ENCODE measurements around the gene ANKRD2.
"Not testable (repeated sequence)": the region's sequence is repeated elsewhere in the genome, so short reads cannot be mapped to it uniquely, and the experiment has no call there.

The ANKRD2 gene

GRCh38 chr10:97555541-97555940, 17.0 kb upstream of the ANKRD2 start:
- H3K9ac ChIP-seq (ENCODE audit: low read depth in 1 of 2, low read length in 2 of 2); H3K4me3 ChIP-seq (ENCODE audit: low read length in 2 of 2); H3K9me3 ChIP-seq (ENCODE audit: control insufficient read depth in 2 of 2, low read length in 2 of 2); H3K36me3 ChIP-seq (ENCODE audit: control insufficient read depth in 2 of 2, insufficient read depth in 2 of 2, low read length in 2 of 2); H3K27ac ChIP-seq (ENCODE audit: low read depth in 2 of 2, low read length in 2 of 2); H3K4me1 ChIP-seq (ENCODE audit: control insufficient read depth in 2 of 2, insufficient read depth in 2 of 2, low read length in 2 of 2); H3K27me3 ChIP-seq (ENCODE audit: control insufficient read depth in 2 of 2, insufficient read depth in 2 of 2, low read length in 2 of 2): not testable (repeated sequence)

GRCh38 chr10:97560731-97561381, 11.7 kb upstream of the ANKRD2 start:
- H3K27me3 ChIP-seq (ENCODE audit: control insufficient read depth in 2 of 2, insufficient read depth in 2 of 2, low read length in 2 of 2); H3K36me3 ChIP-seq (ENCODE audit: control insufficient read depth in 2 of 2, insufficient read depth in 2 of 2, low read length in 2 of 2); H3K9ac ChIP-seq (ENCODE audit: low read depth in 1 of 2, low read length in 2 of 2); H3K9me3 ChIP-seq (ENCODE audit: control insufficient read depth in 2 of 2, low read length in 2 of 2); H3K4me3 ChIP-seq (ENCODE audit: low read length in 2 of 2); H3K4me1 ChIP-seq (ENCODE audit: control insufficient read depth in 2 of 2, insufficient read depth in 2 of 2, low read length in 2 of 2); H3K27ac ChIP-seq (ENCODE audit: low read depth in 2 of 2, low read length in 2 of 2): not testable (repeated sequence)

GRCh38 chr10:97561386-97562077, 11.0 kb upstream of the ANKRD2 start:
- H3K36me3 ChIP-seq (ENCODE audit: control insufficient read depth in 2 of 2, insufficient read depth in 2 of 2, low read length in 2 of 2); H3K4me3 ChIP-seq (ENCODE audit: low read length in 2 of 2); H3K4me1 ChIP-seq (ENCODE audit: control insufficient read depth in 2 of 2, insufficient read depth in 2 of 2, low read length in 2 of 2); H3K9ac ChIP-seq (ENCODE audit: low read depth in 1 of 2, low read length in 2 of 2); H3K9me3 ChIP-seq (ENCODE audit: control insufficient read depth in 2 of 2, low read length in 2 of 2); H3K27ac ChIP-seq (ENCODE audit: low read depth in 2 of 2, low read length in 2 of 2); H3K27me3 ChIP-seq (ENCODE audit: control insufficient read depth in 2 of 2, insufficient read depth in 2 of 2, low read length in 2 of 2): not testable (repeated sequence)

GRCh38 chr10:97562329-97562728, 10.2 kb upstream of the ANKRD2 start:
- H3K27ac ChIP-seq (ENCODE audit: low read depth in 2 of 2, low read length in 2 of 2); H3K4me1 ChIP-seq (ENCODE audit: control insufficient read depth in 2 of 2, insufficient read depth in 2 of 2, low read length in 2 of 2); H3K27me3 ChIP-seq (ENCODE audit: control insufficient read depth in 2 of 2, insufficient read depth in 2 of 2, low read length in 2 of 2); H3K4me3 ChIP-seq (ENCODE audit: low read length in 2 of 2); H3K9ac ChIP-seq (ENCODE audit: low read depth in 1 of 2, low read length in 2 of 2); H3K9me3 ChIP-seq (ENCODE audit: control insufficient read depth in 2 of 2, low read length in 2 of 2); H3K36me3 ChIP-seq (ENCODE audit: control insufficient read depth in 2 of 2, insufficient read depth in 2 of 2, low read length in 2 of 2): not testable (repeated sequence)

- Histone ChIP-seq H3K4me1 (ENCODE audit: control insufficient read depth in 2 of 2, insufficient read depth in 2 of 2, low read length in 2 of 2) (no peaks in the 10 kb centered on the region), H3K4me3 (ENCODE audit: low read length in 2 of 2) (no peak overlapping the region)
Observed at GRCh38 chr10:97563337-97563736, 9.2 kb upstream of the ANKRD2 start.

GRCh38 chr10:97564776-97565175, 7.8 kb upstream of the ANKRD2 start:
- Histone ChIP-seq H3K4me1 (ENCODE audit: control insufficient read depth in 2 of 2, insufficient read depth in 2 of 2, low read length in 2 of 2) (no peaks in the 10 kb centered on the region), H3K27me3 (ENCODE audit: control insufficient read depth in 2 of 2, insufficient read depth in 2 of 2, low read length in 2 of 2) (no peaks in the 10 kb centered on the region), H3K27ac (ENCODE audit: low read depth in 2 of 2, low read length in 2 of 2) (no peak overlapping the region), H3K4me3 (ENCODE audit: low read length in 2 of 2) (no peak overlapping the region), H3K9me3 (ENCODE audit: control insufficient read depth in 2 of 2, low read length in 2 of 2) (no peaks in the 10 kb centered on the region), H3K9ac (ENCODE audit: low read depth in 1 of 2, low read length in 2 of 2) (no peak overlapping the region), H3K36me3 (ENCODE audit: control insufficient read depth in 2 of 2, insufficient read depth in 2 of 2, low read length in 2 of 2) (no peaks in the 10 kb centered on the region)

More at GRCh38 chr10:97563337-97563736, 9.2 kb upstream of the ANKRD2 start:
- no peaks in the 10 kb centered on the region for H3K27me3 ChIP-seq (ENCODE audit: control insufficient read depth in 2 of 2, insufficient read depth in 2 of 2, low read length in 2 of 2)
- no peak overlapping the region for H3K27ac ChIP-seq (ENCODE audit: low read depth in 2 of 2, low read length in 2 of 2)
- no peak overlapping the region for H3K9ac ChIP-seq (ENCODE audit: low read depth in 1 of 2, low read length in 2 of 2)
- H3K36me3 ChIP-seq (ENCODE audit: control insufficient read depth in 2 of 2, insufficient read depth in 2 of 2, low read length in 2 of 2): no peaks in the 10 kb centered on the region
- no peaks in the 10 kb centered on the region for H3K9me3 ChIP-seq (ENCODE audit: control insufficient read depth in 2 of 2, low read length in 2 of 2)

- Histone ChIP-seq H3K4me1 (ENCODE audit: control insufficient read depth in 2 of 2, insufficient read depth in 2 of 2, low read length in 2 of 2) (no peaks in the 10 kb centered on the region), H3K4me3 (ENCODE audit: low read length in 2 of 2) (no peak overlapping the region), H3K27me3 (ENCODE audit: control insufficient read depth in 2 of 2, insufficient read depth in 2 of 2, low read length in 2 of 2) (no peaks in the 10 kb centered on the region), H3K36me3 (ENCODE audit: control insufficient read depth in 2 of 2, insufficient read depth in 2 of 2, low read length in 2 of 2) (no peaks in the 10 kb centered on the region), H3K9ac (ENCODE audit: low read depth in 1 of 2, low read length in 2 of 2) (no peak overlapping the region), H3K9me3 (ENCODE audit: control insufficient read depth in 2 of 2, low read length in 2 of 2) (no peaks in the 10 kb centered on the region), H3K27ac (ENCODE audit: low read depth in 2 of 2, low read length in 2 of 2) (no peak overlapping the region)
Observed at GRCh38 chr10:97566336-97566996, 6.1 kb upstream of the ANKRD2 start.

- Histone ChIP-seq H3K9me3 (ENCODE audit: control insufficient read depth in 2 of 2, low read length in 2 of 2) (no peaks in the 10 kb centered on the region), H3K36me3 (ENCODE audit: control insufficient read depth in 2 of 2, insufficient read depth in 2 of 2, low read length in 2 of 2) (no peaks in the 10 kb centered on the region), H3K4me1 (ENCODE audit: control insufficient read depth in 2 of 2, insufficient read depth in 2 of 2, low read length in 2 of 2) (peaks cover 0 to 3% of the 10 kb centered on the region in 2 donors), H3K27me3 (ENCODE audit: control insufficient read depth in 2 of 2, insufficient read depth in 2 of 2, low read length in 2 of 2) (no peaks in the 10 kb centered on the region), H3K4me3 (ENCODE audit: low read length in 2 of 2) (no peak overlapping the region), H3K27ac (ENCODE audit: low read depth in 2 of 2, low read length in 2 of 2) (no peak overlapping the region), H3K9ac (ENCODE audit: low read depth in 1 of 2, low read length in 2 of 2) (no peak overlapping the region)
Observed at GRCh38 chr10:97567891-97568290, 4.7 kb upstream of the ANKRD2 start.

GRCh38 chr10:97570146-97570788, 2.3 kb upstream of the ANKRD2 start:
- no peak overlapping the region for H3K27ac ChIP-seq (ENCODE audit: low read depth in 2 of 2, low read length in 2 of 2)
- no peak overlapping the region for H3K4me3 ChIP-seq (ENCODE audit: low read length in 2 of 2)
- H3K36me3 ChIP-seq (ENCODE audit: control insufficient read depth in 2 of 2, insufficient read depth in 2 of 2, low read length in 2 of 2): no peaks in the 10 kb centered on the region
- no peaks in the 10 kb centered on the region for H3K9me3 ChIP-seq (ENCODE audit: control insufficient read depth in 2 of 2, low read length in 2 of 2)
- no peaks in the 10 kb centered on the region for H3K27me3 ChIP-seq (ENCODE audit: control insufficient read depth in 2 of 2, insufficient read depth in 2 of 2, low read length in 2 of 2)
- H3K4me1 ChIP-seq (ENCODE audit: control insufficient read depth in 2 of 2, insufficient read depth in 2 of 2, low read length in 2 of 2): peaks cover 0 to 3% of the 10 kb centered on the region in 2 donors
- no peak overlapping the region for H3K9ac ChIP-seq (ENCODE audit: low read depth in 1 of 2, low read length in 2 of 2)

All from mucosa of rectum (tissue), 2 donors.